Ovary (tissue), 9 donors: ENCODE results near the gene JARID2. TPM values are rescaled to one million over a fixed set of nuclear protein-coding genes. Genes with fewer than 3 reads are reported as not detected.

Experiments used
- DNase-seq, 5 donors: peaks; one replicate each; pipeline ENCODE4 v3.0.0-alpha.2; 2019 to 2020
- H3K27ac ChIP-seq, 2 donors: fragments of 200-600 bp; one replicate each; pipeline versions ENCODE4 v1.5.1 to v1.8.0; 2019 to 2022
- H3K27me3 ChIP-seq: fragments of 200-600 bp; one replicate; pipeline ENCODE4 v1.8.0; 2022
- H3K36me3 ChIP-seq: fragments of 200-600 bp; sonication (generic); one replicate; pipeline ENCODE4 v1.5.1; 2019
- H3K4me1 ChIP-seq: one replicate; pipeline ENCODE4 v1.8.1; 2013; ENCODE audit warnings: mild to moderate bottlenecking, moderate library complexity; ENCODE audit not compliant: insufficient read depth
- H3K4me3 ChIP-seq: fragments of 200-600 bp; sonication (generic); one replicate; pipeline ENCODE4 v1.5.1; 2017
- H3K9me3 ChIP-seq, 2 donors: fragments of 200-600 bp in 1 of 2; sonication (generic) in 1 of 2; one replicate each; pipeline versions ENCODE4 v1.5.1 to v1.8.1; 2013 to 2019; ENCODE audit warnings: mild to moderate bottlenecking in 1 of 2, moderate library complexity in 1 of 2
- CTCF ChIP-seq, 3 donors: fragments of 450-650 bp in 2 of 3; fragments of 200-600 bp in 1 of 3; IDR thresholded peaks; one replicate each; pipeline versions ENCODE4 v1.5.1 to v1.8.0; 2016 to 2022; ENCODE audit warnings: antibody characterized with exemption in 3 of 3, mild to moderate bottlenecking in 1 of 3
- EP300 ChIP-seq: sonication (generic); formaldehyde crosslinking; IDR thresholded peaks from one replicate; pipeline ENCODE4 v1.6.1; 2017; ENCODE audit warnings: antibody characterized with exemption
- POLR2A ChIP-seq: fragments of 450-650 bp; IDR thresholded peaks from one replicate; pipeline ENCODE4 v1.6.1; 2017; ENCODE audit warnings: antibody characterized with exemption, mild to moderate bottlenecking, moderate library complexity
- WGBS, 3 donors: extraction: QIAGEN DNeasy Blood & Tissue Kit in 1 of 3; methylation state at CpG; one replicate each; pipeline versions ENCODE4 v1.1.5 to v1.1.7; 2013 to 2017; 5-methylcytosine and 5-hydroxymethylcytosine counted together
- intact Hi-C, 4 donors: fragments of 100-400 bp; cut with DNase I; formaldehyde crosslinking; loops; one replicate each; pipeline versions ENCODE4 v1.11.0 to v1.15.1; 2022 to 2023
- polyA plus RNA-seq, 2 donors: library from polyadenylated mRNA; stranded (reverse); fragments of 200-250 nt in 1 of 2; fragments of 350-450 nt in 1 of 2; fragmentation: Illumina TruSeq in 1 of 2; extraction: RNeasy Lipid Tissue Mini Kit (QIAGEN cat#74804) in 1 of 2; gene quantifications; one replicate each; pipeline ENCODE4 v1.2.3, GENCODE V29; 2013 to 2014
- total RNA-seq, 7 donors: library from RNA; depleted of rRNA in 2 of 7; stranded (reverse); fragments of >200 nt in 2 of 7; fragmentation: NEBNext Ultra II Directional in 3 of 7; extraction: Animal tissue kit (Norgen Biotek cat#: 25700) in 3 of 7; gene quantifications; one replicate each; pipeline versions ENCODE4 v1.1.0 to v1.2.4, GENCODE V29; 2016 to 2023
- donor health status: DM: no; HTN: no; CAD: no; lungs with moderate emphysema.
- donor health status: DM: no; HTN: no; CAD: no.
- donor health status: Bipolar disorder and iron deficiency.
- donor health status: DM: yes; HTN: yes; CAD: no.
- donor health status: DM: no; HTN: no; CAD: no.
- donor health status: DM: yes; HTN: yes; CAD: no.

Gene JARID2
- total and polyA plus RNA-seq, 9 donors, result 4.5 to 17.4 (median 8.7) TPM

- peak; percentile 18 to 59 (median 42) for TF ChIP-seq CTCF (IDR thresholded peaks at IDR 0.05)
- TF ChIP-seq POLR2A, result peak; percentile 17
- no peak for TF ChIP-seq EP300
- Histone ChIP-seq H3K4me3 (peak overlapping the region; percentile 91), H3K27ac (peak overlapping the region; percentile 88 to 93), H3K27me3 (no peaks in the 10 kb centered on the region), H3K9me3 (no peaks in the 10 kb centered on the region), H3K36me3 (no peaks in the 10 kb centered on the region), H3K4me1 (no peaks in the 10 kb centered on the region)
- WGBS, 3 donors, result 0 to 1% (median 1%) methylated on average over 41 to 83 of the region's 83 CpGs
- intact Hi-C loops, result loop anchor here in 2 of 4 donors (5.0 to 10.0 kb wide), 3 partner anchors 246 to 1036 kb away; no protein-coding TSS in a partner anchor
- DNase-seq, result peak; percentile 96 to 99 (median 98)
These were observed 2.8 kb downstream of the JARID2 start for GRCh38 chr6:15248451-15249370.

GRCh38 chr6:15249371-15250019, 3.6 kb downstream of the JARID2 start:
- no peaks in the 10 kb centered on the region for H3K27me3 ChIP-seq
- peak overlapping the region; percentile 91 for H3K4me3 ChIP-seq
- no peaks in the 10 kb centered on the region for H3K36me3 ChIP-seq
- intact Hi-C loops, result loop anchor here in 3 of 4 donors (5.0 to 10.0 kb wide), 4 partner anchors 245 to 1037 kb away; no protein-coding TSS in a partner anchor
- WGBS, 3 donors, result 3 to 6% (median 6%) methylated on average over 9 of the region's 9 CpGs
- peak overlapping the region; percentile 88 to 93 for H3K27ac ChIP-seq
- H3K4me1 ChIP-seq, result no peaks in the 10 kb centered on the region
- no peak for DNase-seq
- H3K9me3 ChIP-seq, result no peaks in the 10 kb centered on the region
- no peak for TF ChIP-seq EP300
- TF ChIP-seq POLR2A, result no peak
- no peak for TF ChIP-seq CTCF (IDR thresholded peaks at IDR 0.05)

DNA sequence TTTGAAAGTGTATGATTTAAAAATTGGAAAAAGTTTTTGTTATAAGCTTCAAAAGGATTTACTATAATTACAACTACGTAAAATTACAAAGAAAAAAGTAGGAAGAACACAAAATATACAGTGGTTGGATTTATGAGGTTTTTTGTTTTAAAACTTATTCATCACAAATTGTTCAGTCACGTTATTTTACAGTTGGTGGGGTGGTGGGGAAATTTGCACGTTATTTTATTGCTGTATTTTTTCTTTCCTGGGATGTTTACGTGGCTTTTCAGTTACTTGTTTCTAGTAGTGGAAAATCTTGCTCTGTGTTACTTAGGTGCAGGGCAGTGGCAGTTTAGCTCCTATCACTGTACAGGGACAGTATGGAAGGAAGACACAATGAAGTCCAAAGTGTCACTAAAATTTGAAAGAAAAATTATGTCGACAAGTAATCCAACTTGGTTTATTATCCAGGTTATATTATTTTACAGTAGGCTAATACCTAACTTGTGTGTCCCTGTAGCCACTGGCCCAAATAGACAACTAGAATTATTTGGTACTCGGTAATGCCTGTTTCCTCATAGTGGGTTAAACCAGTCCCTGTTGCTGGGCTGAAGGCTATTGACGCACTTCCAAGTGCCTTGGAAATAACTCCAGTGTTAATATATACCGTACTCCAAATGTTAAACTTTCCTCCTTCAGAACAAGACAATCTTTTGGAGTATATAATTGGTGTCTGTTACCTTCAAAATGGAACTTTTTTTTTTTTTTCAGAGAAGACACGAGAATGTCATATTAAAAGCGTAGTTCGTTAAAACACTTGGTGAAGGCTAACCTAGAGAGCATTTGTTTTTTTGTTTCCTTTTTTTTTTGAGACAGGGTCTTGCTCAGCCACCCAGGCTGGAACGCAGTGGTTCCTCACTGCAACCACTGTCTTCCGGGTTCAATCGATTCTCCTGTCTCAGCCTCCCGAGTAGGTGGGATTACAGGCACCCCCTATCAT, 4.6 kb downstream of the JARID2 start:
- DNase-seq, result no peak
- Histone ChIP-seq H3K4me3 (no peak overlapping the region), H3K27ac (peak overlapping the region in 1 of 2 donors; percentile 88), H3K4me1 (no peaks in the 10 kb centered on the region), H3K36me3 (no peaks in the 10 kb centered on the region), H3K9me3 (no peaks in the 10 kb centered on the region), H3K27me3 (no peaks in the 10 kb centered on the region)
- intact Hi-C loops, result loop anchor here in 1 of 4 donors (10.0 kb wide), 1 partner anchor 254 kb away; no protein-coding TSS in a partner anchor
- TF ChIP-seq CTCF (IDR thresholded peaks at IDR 0.05) (no peak), POLR2A (no peak), EP300 (no peak)
- WGBS, 3 donors, result 84 to 86% (median 86%) methylated on average over 15 of the region's 15 CpGs
